CD14-positive monocyte (primary cell): ENCODE measurements around the gene NTN3. TPM values are rescaled to one million over a fixed set of nuclear protein-coding genes. Genes with fewer than 3 reads are reported as not detected.

Experiments
- DNase-seq, 3 donors: peaks; one replicate each; pipeline ENCODE4 v3.0.0-alpha.2; 2011 to 2022
- H2AFZ ChIP-seq: 2 replicates; pipeline ENCODE4 v1.6.0; 2012; ENCODE audit warnings: mild to moderate bottlenecking, low read depth, low read length, inconsistent platforms; ENCODE audit not compliant: insufficient read depth, poor library complexity, severe bottlenecking
- H3K27ac ChIP-seq, 2 donors: 1 replicate in 1 of 2; 2 replicates in 1 of 2; pipeline ENCODE4 v1.5.1; 2012 to 2013; ENCODE audit warnings: low read length in 2 of 2, control low read depth in 1 of 2, inconsistent platforms in 1 of 2, low read depth in 1 of 2, mild to moderate bottlenecking in 1 of 2
- H3K27me3 ChIP-seq, 2 donors: one replicate each; pipeline versions ENCODE4 v1.6.0 to v1.6.1; 2011 to 2013; ENCODE audit warnings: low read length in 2 of 2; ENCODE audit not compliant: control insufficient read depth in 2 of 2, insufficient read depth in 2 of 2
- H3K36me3 ChIP-seq, 2 donors: replicated peaks in 1 of 2; 1 replicate in 1 of 2; 2 replicates in 1 of 2; pipeline versions ENCODE4 v1.5.1 to v1.6.1; 2012 to 2013; ENCODE audit warnings: low read length in 2 of 2, control low read depth in 1 of 2, inconsistent platforms in 1 of 2, mild to moderate bottlenecking in 1 of 2; ENCODE audit not compliant: insufficient read depth in 2 of 2, control insufficient read depth in 1 of 2
- H3K4me1 ChIP-seq, 2 donors: 1 replicate in 1 of 2; 2 replicates in 1 of 2; pipeline versions ENCODE4 v1.5.1 to v1.6.1; 2012 to 2013; ENCODE audit warnings: low read length in 2 of 2, control low read depth in 1 of 2, inconsistent platforms in 1 of 2, mild to moderate bottlenecking in 1 of 2, moderate library complexity in 1 of 2; ENCODE audit not compliant: insufficient read depth in 2 of 2, control insufficient read depth in 1 of 2
- H3K4me2 ChIP-seq: replicated peaks from 2 replicates; pipeline ENCODE3; 2012; ENCODE audit warnings: low read length, moderate library complexity, mild to moderate bottlenecking; ENCODE audit not compliant: poor library complexity, severe bottlenecking; ENCODE audit errors: extremely low read depth
- H3K4me3 ChIP-seq, 3 experiments: fragments of 200-600 bp in 1 of 3; sonication (generic) in 1 of 3; replicated peaks in 1 of 3; 1 replicate in 2 of 3; 2 replicates in 1 of 3; pipeline ENCODE4 v1.5.1; 2011 to 2013; ENCODE audit warnings: low read length in 3 of 3, mild to moderate bottlenecking in 3 of 3, control low read depth in 2 of 3, low read depth in 2 of 3, inconsistent platforms in 1 of 3, moderate library complexity in 1 of 3
- H3K79me2 ChIP-seq: 2 replicates; pipeline ENCODE4 v1.6.0; 2012; ENCODE audit warnings: mild to moderate bottlenecking, control low read depth, inconsistent platforms, low read length, moderate library complexity; ENCODE audit not compliant: insufficient read depth
- H3K9ac ChIP-seq: 2 replicates; pipeline ENCODE4 v1.6.0; 2017; ENCODE audit warnings: low read length, mild to moderate bottlenecking; ENCODE audit not compliant: insufficient read depth, poor library complexity, severe bottlenecking
- H3K9me3 ChIP-seq, 2 donors: replicated peaks in 1 of 2; 1 replicate in 1 of 2; 2 replicates in 1 of 2; pipeline versions ENCODE4 v1.5.1 to v1.6.1; 2012 to 2013; ENCODE audit warnings: low read length in 2 of 2, control low read depth in 1 of 2; ENCODE audit not compliant: control insufficient read depth in 1 of 2, insufficient read depth in 1 of 2
- H4K20me1 ChIP-seq: 2 replicates; pipeline ENCODE4 v1.6.0; 2012; ENCODE audit warnings: mild to moderate bottlenecking, low read length, control low read depth, moderate library complexity; ENCODE audit not compliant: insufficient read depth
- H3K27ac Mint-ChIP-seq, 7 donors: one replicate each; pipeline ENCODE4 v1.8.0; 2020; ENCODE audit warnings: mild to moderate bottlenecking in 7 of 7, mixed read lengths in 7 of 7, moderate library complexity in 6 of 7, inconsistent platforms in 2 of 7
- H3K27me3 Mint-ChIP-seq, 3 donors: one replicate each; pipeline ENCODE4 v1.8.0; 2021 to 2022; ENCODE audit warnings: low read depth in 3 of 3, mild to moderate bottlenecking in 3 of 3, mixed read lengths in 3 of 3, moderate library complexity in 3 of 3, inconsistent platforms in 1 of 3
- H3K36me3 Mint-ChIP-seq, 2 donors: one replicate each; pipeline ENCODE4 v1.8.0; 2020; ENCODE audit warnings: mixed read lengths in 2 of 2, inconsistent platforms in 1 of 2, mild to moderate bottlenecking in 1 of 2
- H3K4me1 Mint-ChIP-seq: one replicate; pipeline ENCODE4 v1.8.0; 2020; ENCODE audit warnings: mild to moderate bottlenecking, mixed read lengths
- H3K4me3 Mint-ChIP-seq, 2 donors: one replicate each; pipeline ENCODE4 v1.8.0; 2020; ENCODE audit warnings: mild to moderate bottlenecking in 2 of 2, mixed read lengths in 2 of 2, moderate library complexity in 1 of 2
- H3K9me3 Mint-ChIP-seq, 7 donors: one replicate each; pipeline ENCODE4 v1.8.0; 2020 to 2022; ENCODE audit warnings: mixed read lengths in 7 of 7, mild to moderate bottlenecking in 6 of 7, moderate library complexity in 6 of 7, inconsistent platforms in 2 of 7
- WGBS: methylation state at CpG from one replicate; pipeline ENCODE4 v1.1.5; 2013; ENCODE audit warnings: missing lambda C conversion rate; ENCODE audit not compliant: insufficient coverage; 5-methylcytosine and 5-hydroxymethylcytosine counted together
- intact Hi-C, 2 donors: fragments of 100-400 bp; cut with micrococcal nuclease; formaldehyde crosslinking; loops; one replicate each; pipeline versions ENCODE4 v1.15.0 to v1.15.1; 2023
- polyA plus RNA-seq, 3 donors: library from polyadenylated mRNA; depleted of rRNA in 1 of 3; unstranded in 2 of 3; stranded (reverse) in 1 of 3; fragments of 300-500 nt in 2 of 3; fragments of >200 nt in 1 of 3; fragmentation: Illumina TruSeq in 2 of 3; gene quantifications; 1 replicate in 2 of 3; 2 replicates in 1 of 3; pipeline ENCODE4 v1.2.3, GENCODE V29; 2012 to 2021
- TF ChIP-seq, protein P1 (sequence below): fragments of 200-600 bp; IDR thresholded peaks from one replicate; pipeline ENCODE4 v1.8.0; 2022; ENCODE audit warnings: antibody characterized with exemption, mild to moderate bottlenecking

Gene NTN3
- polyA plus RNA-seq, 3 donors, result not detected

DNA sequence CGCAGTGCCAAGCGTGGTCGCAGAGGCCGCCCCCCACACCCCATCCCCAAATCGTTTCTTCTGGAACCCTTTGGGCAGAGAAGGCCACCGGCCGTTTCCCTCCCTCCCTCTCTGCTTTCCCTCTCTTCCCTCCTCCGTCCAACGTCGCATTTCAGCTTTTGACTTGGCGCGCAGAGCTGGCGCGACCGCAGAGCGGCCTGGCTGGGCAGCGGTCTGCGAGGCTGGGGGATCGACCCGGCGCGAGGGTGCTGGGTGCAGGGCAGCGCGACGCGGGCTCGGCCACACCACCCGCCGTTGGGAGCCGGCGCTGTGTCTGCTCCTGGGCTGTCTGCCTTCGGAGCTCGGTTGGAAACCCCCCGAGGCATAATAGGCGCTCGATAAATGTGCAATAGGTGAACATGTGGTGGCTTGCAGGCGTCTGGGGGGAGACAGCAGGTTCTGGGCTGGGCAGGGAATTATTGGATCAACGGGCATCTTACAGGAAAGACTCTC is 2.8 kb upstream of the NTN3 start:
- DNase-seq, result no peak
- peaks cover 28% of the 10 kb centered on the region for H4K20me1 ChIP-seq
- H3K27me3 ChIP-seq, result peaks cover 45 to 57% of the 10 kb centered on the region in 2 donors
- peak overlapping the region in 1 of 3 experiments; percentile 51 for H3K4me3 ChIP-seq
- H3K27ac ChIP-seq, result no peak overlapping the region
- peaks cover 0 to 24% of the 10 kb centered on the region in 2 donors for H3K9me3 ChIP-seq
- Mint-ChIP-seq H3K36me3 (peaks cover 5 to 12% of the 10 kb centered on the region in 2 donors), H3K4me3 (peak overlapping the region; percentile 45 to 79), H3K4me1 (peaks cover 28% of the 10 kb centered on the region), H3K9me3 (peaks cover 0 to 12% (median 7%) of the 10 kb centered on the region in 7 donors), H3K27me3 (peaks cover 54 to 70% (median 62%) of the 10 kb centered on the region in 3 donors), H3K27ac (no peak overlapping the region)
- H3K9ac ChIP-seq, result peak overlapping the region; percentile 32
- peaks cover 10 to 47% of the 10 kb centered on the region in 2 donors for H3K4me1 ChIP-seq
- H3K36me3 ChIP-seq, result no peaks in the 10 kb centered on the region
- intact Hi-C loops, result loop anchor here in 1 of 2 donors (5.0 kb wide), 1 partner anchor 34 kb away; no protein-coding TSS in a partner anchor
- H3K4me2 ChIP-seq, result peak overlapping the region; percentile 61
- under 1% methylated on average over 32 of the region's 38 CpGs for WGBS
- H2AFZ ChIP-seq, result no peak overlapping the region
- TF ChIP-seq, protein P1, sequence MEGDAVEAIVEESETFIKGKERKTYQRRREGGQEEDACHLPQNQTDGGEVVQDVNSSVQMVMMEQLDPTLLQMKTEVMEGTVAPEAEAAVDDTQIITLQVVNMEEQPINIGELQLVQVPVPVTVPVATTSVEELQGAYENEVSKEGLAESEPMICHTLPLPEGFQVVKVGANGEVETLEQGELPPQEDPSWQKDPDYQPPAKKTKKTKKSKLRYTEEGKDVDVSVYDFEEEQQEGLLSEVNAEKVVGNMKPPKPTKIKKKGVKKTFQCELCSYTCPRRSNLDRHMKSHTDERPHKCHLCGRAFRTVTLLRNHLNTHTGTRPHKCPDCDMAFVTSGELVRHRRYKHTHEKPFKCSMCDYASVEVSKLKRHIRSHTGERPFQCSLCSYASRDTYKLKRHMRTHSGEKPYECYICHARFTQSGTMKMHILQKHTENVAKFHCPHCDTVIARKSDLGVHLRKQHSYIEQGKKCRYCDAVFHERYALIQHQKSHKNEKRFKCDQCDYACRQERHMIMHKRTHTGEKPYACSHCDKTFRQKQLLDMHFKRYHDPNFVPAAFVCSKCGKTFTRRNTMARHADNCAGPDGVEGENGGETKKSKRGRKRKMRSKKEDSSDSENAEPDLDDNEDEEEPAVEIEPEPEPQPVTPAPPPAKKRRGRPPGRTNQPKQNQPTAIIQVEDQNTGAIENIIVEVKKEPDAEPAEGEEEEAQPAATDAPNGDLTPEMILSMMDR, result no peak
- H3K79me2 ChIP-seq, result no peaks in the 10 kb centered on the region

DNA sequence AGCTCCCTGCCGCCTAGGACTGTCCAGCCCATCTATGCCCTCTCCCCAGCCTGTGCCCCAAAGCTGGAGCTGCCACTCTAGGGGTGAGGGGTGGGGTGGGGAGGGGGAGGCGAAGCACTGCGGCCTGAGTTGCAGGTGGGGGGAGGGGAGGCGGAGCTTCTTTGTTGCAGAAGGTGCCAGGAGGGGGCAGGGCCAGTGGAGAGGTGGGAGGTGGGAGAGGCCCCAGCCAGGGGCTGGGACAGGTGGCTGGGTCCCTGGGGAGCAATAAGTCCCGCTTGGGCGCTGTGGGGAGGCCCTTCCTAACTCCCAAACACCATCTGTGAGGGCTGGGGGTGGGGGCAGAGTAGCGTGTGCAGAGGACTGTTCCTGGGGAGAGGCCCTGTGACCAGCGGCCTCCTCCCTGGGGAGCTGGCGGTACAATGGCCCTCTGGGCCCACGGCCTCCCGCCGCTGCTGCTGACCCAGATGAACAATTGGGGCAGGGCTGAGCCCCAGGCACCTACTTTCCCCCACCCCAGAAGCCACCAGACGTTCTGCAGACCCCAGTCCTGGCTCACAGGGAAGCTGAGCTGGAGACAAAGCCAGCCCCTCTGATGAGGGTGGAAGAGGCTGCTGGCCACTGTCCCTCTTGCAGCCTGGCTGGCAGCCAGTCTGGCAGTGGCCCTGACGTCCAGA is 2.2 kb upstream of the NTN3 start:
- DNase-seq, result no peak
- H3K9me3 Mint-ChIP-seq, result peaks cover 0 to 13% (median 7%) of the 10 kb centered on the region in 7 donors
- H3K79me2 ChIP-seq, result no peaks in the 10 kb centered on the region
- 53% methylated on average over 6 of the region's 14 CpGs for WGBS
- H3K27me3 Mint-ChIP-seq, result peaks cover 56 to 74% (median 64%) of the 10 kb centered on the region in 3 donors
- peak overlapping the region in 1 of 2 donors; percentile 79 for H3K4me3 Mint-ChIP-seq
- H2AFZ ChIP-seq, result no peak overlapping the region
- peaks cover 5 to 12% of the 10 kb centered on the region in 2 donors for H3K36me3 Mint-ChIP-seq
- peak overlapping the region in 1 of 3 experiments; percentile 51 for H3K4me3 ChIP-seq
- no peak overlapping the region for H3K4me2 ChIP-seq
- H3K27me3 ChIP-seq, result peaks cover 45 to 59% of the 10 kb centered on the region in 2 donors
- no peak overlapping the region for H3K9ac ChIP-seq
- H4K20me1 ChIP-seq, result peaks cover 30% of the 10 kb centered on the region
- peaks cover 25% of the 10 kb centered on the region for H3K4me1 Mint-ChIP-seq
- peaks cover 13 to 47% of the 10 kb centered on the region in 2 donors for H3K4me1 ChIP-seq
- TF ChIP-seq, protein P1, result no peak
- no peak overlapping the region for H3K27ac Mint-ChIP-seq
- no peaks in the 10 kb centered on the region for H3K36me3 ChIP-seq
- peaks cover 0 to 24% of the 10 kb centered on the region in 2 donors for H3K9me3 ChIP-seq
- no peak overlapping the region for H3K27ac ChIP-seq
- intact Hi-C loops, result loop anchor here in 1 of 2 donors (5.0 kb wide), 1 partner anchor 33 kb away; no protein-coding TSS in a partner anchor
